Activated T-helper 1 cell treated with anti-CD3 and anti-CD28 coated beads, Interleukin-2, amount 50 U/mL, for 16 hours (primary cell): ENCODE measurements around the gene TRIM61.
"Not testable (repeated sequence)": the region's sequence is repeated elsewhere in the genome, so short reads cannot be mapped to it uniquely, and the experiment has no call there.

Experiments used
- DNase-seq, 2 donors: peaks; one replicate each; pipeline ENCODE4 v3.0.0-alpha.2; 2020; ENCODE audit warnings: low read depth in 1 of 2, low spot score in 1 of 2

The TRIM61 gene

GRCh38 chr4:164959421-164959820 is 18.0 kb downstream of the TRIM61 start:
- DNase-seq = not testable (repeated sequence)

GRCh38 chr4:164956766-164957643 is 20.5 kb downstream of the TRIM61 start:
- DNase-seq = peak; percentile 49 to 57

- DNase-seq = no peak
Measured at GRCh38 chr4:164955107-164955805, 22.2 kb downstream of the TRIM61 start.

- no peak for DNase-seq
Measured at GRCh38 chr4:164952551-164952950, 24.9 kb downstream of the TRIM61 start.

GRCh38 chr4:164949448-164950143 is 27.9 kb downstream of the TRIM61 start:
- DNase-seq = no peak

- no peak for DNase-seq
Measured at GRCh38 chr4:164948975-164949374, 28.5 kb downstream of the TRIM61 start.

GRCh38 chr4:164948006-164948405 is 29.5 kb downstream of the TRIM61 start:
- not testable (repeated sequence) for DNase-seq

- DNase-seq = no peak
Measured at GRCh38 chr4:164946810-164947209, 30.6 kb downstream of the TRIM61 start.

- DNase-seq = no peak
Measured at GRCh38 chr4:164945146-164945545, 32.3 kb downstream of the TRIM61 start.

GRCh38 chr4:164943192-164943591 is 34.3 kb downstream of the TRIM61 start:
- no peak for DNase-seq

- no peak for DNase-seq
Measured at GRCh38 chr4:164937576-164938270, 39.7 kb downstream of the TRIM61 start.

GRCh38 chr4:164935865-164936606 is 41.4 kb downstream of the TRIM61 start:
- DNase-seq = not testable (repeated sequence)

GRCh38 chr4:164935363-164935762 is 42.1 kb downstream of the TRIM61 start:
- no peak for DNase-seq

- no peak for DNase-seq
Measured at GRCh38 chr4:164933244-164933643, 44.2 kb downstream of the TRIM61 start.

- DNase-seq = no peak
Measured at GRCh38 chr4:164931551-164932324, 45.7 kb downstream of the TRIM61 start.

GRCh38 chr4:164930647-164931046 is 46.8 kb downstream of the TRIM61 start:
- no peak for DNase-seq

- DNase-seq = not testable (repeated sequence)
Measured at GRCh38 chr4:164927101-164927500, 50.4 kb downstream of the TRIM61 start.

GRCh38 chr4:164926301-164926700 is 51.2 kb downstream of the TRIM61 start:
- no peak for DNase-seq

- no peak for DNase-seq
Measured at GRCh38 chr4:164924670-164925238, 52.7 kb downstream of the TRIM61 start.
